Fibroblast of mammary gland (primary cell): ENCODE data around the gene H6PD.

Experiments
- DNase-seq: peaks from one replicate; pipeline ENCODE4 v3.0.0-alpha.2; 2010; ENCODE audit warnings: low read depth
- H3K4me3 ChIP-seq: 2 replicates; pipeline ENCODE4 v1.5.1; 2011; ENCODE audit warnings: low read depth, mild to moderate bottlenecking, low read length, moderate library complexity; ENCODE audit not compliant: control insufficient read depth
- TF ChIP-seq, protein P1 (sequence below): conservative IDR thresholded peaks from 2 replicates; pipeline ENCODE4 v1.5.1; 2011; ENCODE audit warnings: low read depth, low read length, inconsistent platforms; ENCODE audit not compliant: control insufficient read depth, insufficient read depth

H6PD gene

DNA sequence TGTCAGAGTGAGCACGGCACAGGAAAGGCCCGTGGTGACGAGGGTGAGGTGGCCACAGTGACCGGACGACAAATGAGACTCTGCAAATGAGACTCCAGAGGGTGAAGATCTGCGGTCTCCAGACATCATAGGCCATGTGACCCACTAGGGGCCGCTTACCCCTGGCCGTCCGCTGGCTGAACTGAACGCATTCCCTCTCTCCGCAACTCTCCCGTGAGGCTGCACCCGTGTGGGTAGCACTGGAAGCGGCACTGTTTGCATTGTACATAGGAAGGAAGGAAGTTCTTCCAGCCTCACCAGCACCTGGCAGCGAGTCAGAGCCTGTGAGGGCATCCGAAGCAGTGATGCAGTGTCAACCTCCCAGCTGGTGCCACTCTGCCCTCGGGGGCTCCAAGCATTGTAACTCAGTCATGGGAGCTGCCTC is 34.5 kb downstream of the H6PD start:
- H3K4me3 ChIP-seq = no peak overlapping the region
- TF ChIP-seq, protein P1, sequence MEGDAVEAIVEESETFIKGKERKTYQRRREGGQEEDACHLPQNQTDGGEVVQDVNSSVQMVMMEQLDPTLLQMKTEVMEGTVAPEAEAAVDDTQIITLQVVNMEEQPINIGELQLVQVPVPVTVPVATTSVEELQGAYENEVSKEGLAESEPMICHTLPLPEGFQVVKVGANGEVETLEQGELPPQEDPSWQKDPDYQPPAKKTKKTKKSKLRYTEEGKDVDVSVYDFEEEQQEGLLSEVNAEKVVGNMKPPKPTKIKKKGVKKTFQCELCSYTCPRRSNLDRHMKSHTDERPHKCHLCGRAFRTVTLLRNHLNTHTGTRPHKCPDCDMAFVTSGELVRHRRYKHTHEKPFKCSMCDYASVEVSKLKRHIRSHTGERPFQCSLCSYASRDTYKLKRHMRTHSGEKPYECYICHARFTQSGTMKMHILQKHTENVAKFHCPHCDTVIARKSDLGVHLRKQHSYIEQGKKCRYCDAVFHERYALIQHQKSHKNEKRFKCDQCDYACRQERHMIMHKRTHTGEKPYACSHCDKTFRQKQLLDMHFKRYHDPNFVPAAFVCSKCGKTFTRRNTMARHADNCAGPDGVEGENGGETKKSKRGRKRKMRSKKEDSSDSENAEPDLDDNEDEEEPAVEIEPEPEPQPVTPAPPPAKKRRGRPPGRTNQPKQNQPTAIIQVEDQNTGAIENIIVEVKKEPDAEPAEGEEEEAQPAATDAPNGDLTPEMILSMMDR = no peak

DNA sequence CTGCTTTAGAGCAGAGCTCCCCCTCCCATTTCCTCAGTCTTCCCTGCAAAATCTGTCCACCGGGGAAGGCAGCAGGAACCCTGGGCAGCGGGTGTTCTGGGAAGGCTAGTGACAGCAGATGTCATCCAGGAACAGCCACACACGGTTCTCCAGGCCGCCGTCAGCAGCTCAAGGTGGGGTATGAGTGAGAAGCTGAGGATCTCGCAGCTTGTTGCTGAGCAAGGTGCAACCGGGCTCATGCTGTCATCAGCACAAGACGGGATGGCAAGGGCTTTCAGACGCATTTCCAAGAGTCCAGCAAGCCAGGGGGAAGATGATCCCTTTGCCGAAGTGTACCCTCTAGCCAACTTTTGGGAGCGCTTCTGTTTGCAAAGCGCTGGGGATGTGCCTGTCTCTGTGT is 35.1 kb downstream of the H6PD start:
- TF ChIP-seq, protein P1 = no peak
- no peak for DNase-seq
- no peak overlapping the region for H3K4me3 ChIP-seq

More for the DNA sequence above, 34.5 kb downstream of the H6PD start:
- DNase-seq = no peak

DNA sequence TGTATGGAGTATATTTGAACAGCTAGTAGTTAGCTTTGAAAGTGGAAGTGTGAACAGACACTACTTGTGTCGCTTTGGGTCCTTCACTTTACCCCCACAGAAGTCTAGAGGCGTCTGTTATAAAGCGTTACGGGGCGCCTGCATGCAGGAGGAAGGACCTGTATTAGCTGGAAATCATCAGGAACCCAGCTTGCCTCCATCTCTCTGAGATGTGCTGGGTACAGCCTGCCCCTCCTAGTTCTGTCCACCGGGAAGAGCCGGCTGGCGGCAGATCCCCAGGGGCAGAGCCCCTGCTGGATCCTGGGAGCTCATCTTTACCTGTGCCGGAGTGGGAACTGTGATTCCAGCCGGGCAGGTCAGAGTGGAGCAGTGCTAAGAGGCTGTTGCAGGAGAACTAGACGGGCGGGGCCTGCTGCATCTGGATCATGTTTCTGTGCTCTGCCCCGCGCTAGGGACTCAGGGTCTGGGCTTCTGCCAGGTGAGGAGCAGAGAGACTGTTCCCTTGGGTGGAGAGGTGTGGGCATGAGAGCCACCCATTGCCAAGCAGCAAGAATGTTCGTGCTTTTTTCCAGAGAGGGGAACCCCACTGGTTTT is 35.8 kb downstream of the H6PD start:
- TF ChIP-seq, protein P1 = no peak
- H3K4me3 ChIP-seq = no peak overlapping the region
- no peak for DNase-seq

DNA sequence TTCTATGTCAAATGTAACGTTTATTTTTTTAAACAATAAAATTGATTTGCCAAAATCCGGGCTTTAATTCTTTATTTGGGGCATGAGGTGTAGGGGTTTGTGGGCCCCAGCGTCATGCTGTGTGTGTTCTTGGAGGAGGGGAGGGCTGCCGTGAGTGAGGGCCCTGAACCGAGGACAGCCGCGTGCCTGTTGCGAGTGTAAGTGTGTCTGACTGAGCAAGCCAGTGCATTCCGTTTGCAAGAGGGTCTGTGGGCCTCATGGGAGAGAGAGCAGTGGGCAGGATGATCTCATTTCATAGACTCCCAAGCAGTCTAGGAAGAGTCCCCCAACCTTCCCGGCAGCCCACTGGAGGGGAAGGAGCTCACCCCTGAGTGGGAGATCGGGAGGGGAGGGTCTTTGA is 36.7 kb downstream of the H6PD start:
- no peak overlapping the region for H3K4me3 ChIP-seq
- no peak for DNase-seq
- TF ChIP-seq, protein P1 = no peak

DNA sequence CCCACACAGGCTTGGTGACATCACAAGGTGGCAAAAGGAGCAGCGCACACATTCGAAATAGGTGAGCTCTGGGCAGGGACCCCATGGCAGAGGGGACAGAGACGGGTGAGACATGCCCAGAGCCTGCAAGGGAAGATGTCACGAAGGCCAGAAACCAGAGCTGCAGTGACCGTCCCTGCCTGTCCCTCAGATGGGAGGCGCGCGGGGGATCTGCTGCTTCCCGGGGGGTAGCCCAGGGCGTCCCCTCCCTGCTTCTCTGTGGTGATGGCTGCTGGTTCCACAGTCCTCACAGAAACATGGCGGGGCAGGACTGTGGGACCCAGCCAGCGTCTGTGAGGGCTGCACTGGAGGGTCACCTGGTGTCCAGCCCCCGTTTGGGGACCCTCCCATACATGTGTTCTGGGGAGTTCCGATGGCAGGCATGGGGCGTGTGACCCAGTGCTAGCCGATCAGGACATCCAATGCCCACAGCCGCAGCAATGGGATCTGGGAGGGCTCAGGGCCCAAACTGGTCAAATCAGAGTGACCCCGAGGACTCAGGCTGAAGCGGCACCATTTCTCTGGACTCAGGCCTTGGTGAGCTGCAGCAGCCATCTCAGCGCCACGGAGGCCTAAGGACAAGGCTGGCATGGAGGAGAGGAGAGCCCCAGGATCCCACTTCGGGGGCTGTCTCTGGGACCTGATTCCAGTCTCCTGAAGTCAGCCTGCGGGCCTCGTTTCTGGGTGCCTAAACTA is 37.5 kb downstream of the H6PD start:
- no peak for DNase-seq
- TF ChIP-seq, protein P1 = no peak
- H3K4me3 ChIP-seq = no peak overlapping the region

DNA sequence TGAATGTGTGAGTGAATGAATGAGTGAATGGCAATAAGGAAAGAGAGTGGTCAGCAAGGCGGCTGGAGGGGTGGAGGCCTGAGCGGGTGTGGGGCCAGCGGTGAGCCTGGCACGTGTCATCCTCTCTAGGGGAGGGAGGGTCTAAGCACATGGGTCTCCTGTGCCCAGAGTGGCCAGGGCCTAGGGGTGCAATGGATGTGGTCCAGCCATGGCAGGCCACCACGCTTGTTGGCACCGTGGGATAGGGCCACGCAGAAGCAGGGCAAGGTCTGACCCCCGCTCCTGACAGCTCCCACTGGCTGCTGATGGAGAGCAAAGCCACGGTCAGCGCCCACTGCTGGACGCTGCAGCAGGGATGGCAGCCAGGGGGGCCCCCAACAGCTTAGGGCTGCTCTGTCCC is 38.6 kb downstream of the H6PD start:
- TF ChIP-seq, protein P1 = no peak
- no peak for DNase-seq
- H3K4me3 ChIP-seq = no peak overlapping the region
